NCI-H748 (cell line): ENCODE results near the gene ANAPC5.
"Not testable (repeated sequence)": the region's sequence is repeated elsewhere in the genome, so short reads cannot be mapped to it uniquely, and the experiment has no call there.

Experiments used
- DNase-seq: peaks from one replicate; lab custom pipeline; 2025; ENCODE audit not compliant: unreplicated experiment; lab: John Stamatoyannopoulos, UW

Gene ANAPC5

DNA sequence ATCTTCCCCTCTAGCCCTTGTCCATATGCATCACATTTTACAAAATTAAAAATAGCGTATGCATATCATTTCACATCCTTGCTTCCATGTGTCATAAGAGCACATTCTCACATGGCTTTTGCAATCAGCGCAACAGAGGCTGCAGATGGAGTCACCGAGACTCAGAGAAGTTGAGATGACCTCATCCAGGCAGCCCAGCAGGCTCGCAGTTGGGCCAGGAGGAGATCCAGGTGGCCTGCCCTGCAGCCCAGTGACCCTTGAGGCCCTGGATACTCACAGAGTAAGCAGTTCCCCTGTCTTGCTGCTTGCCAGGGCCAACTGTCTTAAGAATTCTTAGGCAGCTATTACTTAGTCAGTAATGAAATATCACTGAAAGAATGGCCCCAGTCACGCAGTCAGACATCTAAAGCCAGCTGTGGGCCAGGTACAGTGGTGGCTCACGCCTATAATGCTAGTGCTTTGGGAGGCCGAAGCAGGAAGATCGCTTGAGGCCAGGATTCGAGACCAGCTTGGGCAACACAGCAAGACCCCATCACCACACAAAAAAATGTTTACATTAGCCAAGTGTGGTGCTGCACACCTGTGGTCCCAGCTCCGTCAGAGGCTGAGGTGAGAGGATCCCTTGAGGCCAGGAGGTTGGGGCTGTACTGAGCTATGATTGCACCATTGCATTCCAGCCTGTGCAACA is 64.8 kb downstream of the ANAPC5 start:
- no peak for DNase-seq

DNA sequence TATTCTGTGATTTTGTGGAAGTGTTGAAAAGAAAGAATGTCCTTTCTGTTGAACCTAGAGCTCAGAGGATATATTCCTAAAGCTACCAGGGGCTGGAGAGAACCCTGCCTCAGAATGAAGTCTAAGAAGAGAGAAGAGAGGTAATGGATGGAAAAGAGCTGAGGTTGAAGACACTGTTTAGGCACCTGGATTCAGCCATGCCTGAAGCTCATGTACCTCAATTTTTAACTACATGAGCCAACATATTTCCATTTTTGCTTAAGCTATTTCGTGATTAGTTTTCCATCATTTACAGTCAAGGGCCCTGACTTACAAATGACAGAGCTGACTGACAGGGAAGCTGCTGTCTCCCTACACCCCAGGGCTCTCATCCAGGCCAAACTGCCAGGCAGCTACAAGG is 66.4 kb downstream of the ANAPC5 start:
- no peak for DNase-seq

DNA sequence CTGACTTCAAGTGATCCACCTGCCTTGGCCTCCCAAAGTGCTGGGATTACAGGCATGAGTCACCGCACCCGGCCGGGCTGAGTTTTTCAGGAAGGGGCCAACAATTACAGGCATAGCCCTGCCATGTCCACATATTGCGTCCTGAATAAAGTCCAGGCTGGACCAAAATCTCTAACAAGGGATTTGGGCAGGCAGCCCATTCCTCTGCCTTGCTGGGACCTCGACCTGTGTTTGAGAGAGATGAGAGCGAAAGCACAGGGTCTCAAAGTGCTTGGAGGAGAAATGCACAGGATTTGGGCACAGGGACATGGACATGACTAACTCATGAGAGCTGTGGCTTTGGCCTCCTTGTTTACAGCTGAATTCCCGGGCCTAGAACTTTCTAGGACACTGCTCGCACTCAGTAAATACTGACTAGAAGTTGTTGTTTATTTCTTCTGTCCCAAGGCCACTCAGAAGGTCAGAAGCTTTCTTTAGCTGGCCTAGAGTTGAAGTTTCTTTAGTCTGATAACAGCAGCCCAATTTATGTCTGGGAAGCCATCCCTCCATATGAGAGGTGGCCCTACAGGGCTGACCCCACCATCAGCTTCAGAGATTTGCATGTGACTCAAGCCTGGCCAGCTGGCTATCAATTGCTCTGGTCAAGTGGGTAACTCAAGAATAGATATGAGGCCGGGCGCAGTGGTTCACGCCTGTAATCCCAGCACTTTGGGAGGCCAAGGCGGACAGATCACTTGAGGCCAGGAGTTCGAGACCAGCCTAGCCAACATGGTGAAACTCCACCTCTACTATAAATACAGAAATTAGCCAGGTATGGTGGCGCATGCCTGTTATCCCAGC is 67.4 kb downstream of the ANAPC5 start:
- no peak for DNase-seq

DNA sequence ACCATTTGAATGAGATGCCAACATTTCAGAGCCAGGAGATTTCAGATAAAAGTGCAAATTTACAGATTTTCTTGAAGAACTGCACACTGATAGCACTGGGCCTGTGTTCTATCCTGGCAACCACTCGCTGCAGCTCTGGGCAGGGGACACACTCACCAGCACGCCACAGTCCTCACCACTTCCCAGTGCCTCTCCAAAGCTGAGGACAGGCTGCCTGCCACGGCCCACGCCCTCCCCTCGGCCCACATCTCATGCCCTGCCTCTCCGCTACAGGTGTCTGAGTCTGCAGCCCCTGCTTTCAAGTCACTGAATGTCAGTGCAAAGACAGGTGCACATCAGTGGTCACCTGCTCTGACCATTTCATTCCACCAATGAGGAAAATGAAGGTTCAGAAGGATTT is 68.4 kb downstream of the ANAPC5 start:
- no peak for DNase-seq

DNA sequence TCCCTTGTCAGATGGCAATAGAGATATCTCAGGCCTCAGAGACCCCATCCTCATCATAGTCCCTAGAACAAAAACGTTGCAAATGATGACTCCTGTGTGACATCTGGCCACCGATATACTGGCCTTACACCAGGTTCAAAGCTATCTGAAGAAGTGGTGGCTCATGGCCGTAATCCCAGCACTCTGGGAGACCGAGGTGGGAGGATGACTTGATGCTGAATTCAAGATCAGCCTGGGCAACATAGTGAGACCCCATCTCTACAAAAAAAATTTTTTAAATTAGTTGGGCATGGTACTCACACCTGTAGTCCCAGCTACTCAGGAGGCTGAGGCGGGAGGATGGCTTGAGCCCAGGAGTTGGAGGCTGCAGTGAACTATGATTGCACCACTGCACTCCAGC is 68.8 kb downstream of the ANAPC5 start:
- no peak for DNase-seq

GRCh38 chr12:121282910-121283309 is 69.3 kb downstream of the ANAPC5 start:
- DNase-seq, result not testable (repeated sequence)

GRCh38 chr12:121282072-121282742 is 70.0 kb downstream of the ANAPC5 start:
- DNase-seq, result no peak

DNA sequence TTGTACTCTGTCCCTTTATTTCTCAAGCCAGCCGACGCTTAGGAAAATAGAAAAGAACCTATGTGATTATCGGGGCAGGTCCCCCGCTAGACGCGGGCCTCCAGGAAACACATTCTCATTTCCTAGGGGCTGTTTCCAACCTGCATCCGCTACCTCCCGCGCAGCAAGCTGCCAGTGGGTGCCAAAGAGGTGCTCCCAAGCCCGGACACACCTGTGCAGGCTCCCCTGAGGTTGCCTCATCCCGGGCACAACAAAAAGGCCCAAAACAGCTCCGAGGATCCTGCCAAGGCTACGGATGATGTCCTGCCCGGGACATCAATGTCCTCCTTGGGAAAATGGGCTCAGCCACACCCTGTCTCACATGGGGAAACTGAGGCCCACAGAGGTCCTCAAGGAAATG is 71.1 kb downstream of the ANAPC5 start:
- DNase-seq, result not testable (repeated sequence)

DNA sequence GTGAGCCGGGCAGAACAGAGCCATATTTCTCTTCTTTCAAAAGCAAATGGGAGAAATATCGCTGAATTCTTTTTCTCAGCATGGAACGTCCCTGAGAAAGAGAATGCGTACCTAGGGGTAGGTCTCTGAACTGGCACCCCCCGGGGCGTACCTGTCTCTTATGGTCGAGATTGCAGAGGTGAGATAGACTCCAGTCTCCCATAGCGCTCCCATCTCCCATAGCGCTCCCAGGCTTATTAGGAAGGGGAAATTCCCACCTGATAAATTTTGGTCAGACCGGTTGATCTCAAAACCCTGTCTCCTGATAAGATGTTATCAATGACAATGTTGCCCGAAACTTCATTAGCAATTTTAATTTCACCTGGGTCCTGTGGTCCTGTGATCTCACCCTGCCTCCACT is 71.7 kb downstream of the ANAPC5 start:
- DNase-seq, result not testable (repeated sequence)

- no peak for DNase-seq
These were observed 72.7 kb downstream of the ANAPC5 start for GRCh38 chr12:121279507-121279915.

DNA sequence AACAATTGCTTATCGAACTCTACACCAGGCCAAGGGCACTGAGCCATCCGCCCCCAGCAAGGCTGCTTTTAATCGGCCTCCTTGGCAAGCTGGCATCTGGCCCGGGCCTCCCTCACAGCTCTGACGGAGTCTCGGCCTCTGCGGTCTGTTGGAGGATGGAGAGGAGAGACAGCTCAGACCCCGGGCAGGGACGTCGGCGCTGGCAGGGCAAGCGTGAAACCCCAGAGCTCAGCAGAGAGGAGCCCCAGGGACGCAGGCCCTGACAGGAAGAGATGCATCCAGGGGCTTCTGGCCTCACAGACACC is 73.2 kb downstream of the ANAPC5 start:
- DNase-seq, result no peak

GRCh38 chr12:121278169-121279070 is 73.8 kb downstream of the ANAPC5 start:
- DNase-seq, result no peak

DNA sequence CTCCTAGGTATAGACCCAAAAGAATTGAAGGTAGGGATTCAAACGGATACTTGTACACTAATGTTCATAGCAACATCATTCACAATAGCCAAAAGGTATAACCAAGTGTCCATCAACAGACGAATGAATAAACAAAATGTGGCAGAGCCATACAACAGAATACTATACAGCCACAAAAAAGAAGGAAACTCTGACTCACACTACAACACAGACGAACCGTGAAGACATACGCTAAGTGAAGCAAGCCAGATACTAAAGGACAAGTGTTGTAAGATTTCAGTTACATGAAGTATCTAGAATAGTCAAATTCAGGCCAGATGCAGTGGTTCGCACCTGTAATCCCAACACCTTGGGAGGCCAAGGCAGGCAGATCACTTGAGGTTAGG is 74.8 kb downstream of the ANAPC5 start:
- DNase-seq, result no peak

DNA sequence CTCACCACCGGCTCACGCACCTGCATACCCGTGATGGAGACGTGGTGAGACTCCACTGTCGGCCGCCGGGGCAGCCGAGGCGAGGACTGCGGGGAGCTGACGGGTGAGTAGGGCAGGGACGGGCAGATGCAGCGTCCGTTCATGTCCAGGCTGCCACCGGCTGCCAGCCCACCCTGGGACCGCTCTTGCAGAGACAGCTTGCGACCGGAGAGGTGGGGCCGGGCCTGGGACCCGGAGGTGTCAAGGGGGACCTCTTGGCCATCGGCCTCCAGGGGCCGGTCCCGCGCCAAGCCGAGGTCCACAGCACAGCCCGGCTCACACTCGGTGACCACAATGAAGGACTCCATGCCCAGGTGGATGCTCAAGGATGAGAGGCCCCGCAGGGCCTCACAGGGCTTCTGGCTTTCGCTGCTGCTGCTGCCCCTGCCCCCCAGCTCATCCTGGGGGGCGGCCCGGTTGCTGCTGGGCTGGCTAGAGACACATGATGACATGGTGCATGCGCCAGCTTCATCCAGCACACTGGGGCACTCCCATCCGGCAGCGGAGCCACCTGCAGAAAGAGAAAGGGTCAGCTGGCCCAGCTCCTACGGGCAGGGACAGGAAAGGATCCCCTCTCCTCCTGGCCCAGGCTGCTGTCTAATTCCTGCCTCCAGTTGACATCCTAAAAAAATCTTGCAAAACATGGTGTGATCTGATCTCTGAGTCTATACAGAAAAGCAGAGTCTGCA is 78.0 kb downstream of the ANAPC5 start:
- DNase-seq, result no peak

DNA sequence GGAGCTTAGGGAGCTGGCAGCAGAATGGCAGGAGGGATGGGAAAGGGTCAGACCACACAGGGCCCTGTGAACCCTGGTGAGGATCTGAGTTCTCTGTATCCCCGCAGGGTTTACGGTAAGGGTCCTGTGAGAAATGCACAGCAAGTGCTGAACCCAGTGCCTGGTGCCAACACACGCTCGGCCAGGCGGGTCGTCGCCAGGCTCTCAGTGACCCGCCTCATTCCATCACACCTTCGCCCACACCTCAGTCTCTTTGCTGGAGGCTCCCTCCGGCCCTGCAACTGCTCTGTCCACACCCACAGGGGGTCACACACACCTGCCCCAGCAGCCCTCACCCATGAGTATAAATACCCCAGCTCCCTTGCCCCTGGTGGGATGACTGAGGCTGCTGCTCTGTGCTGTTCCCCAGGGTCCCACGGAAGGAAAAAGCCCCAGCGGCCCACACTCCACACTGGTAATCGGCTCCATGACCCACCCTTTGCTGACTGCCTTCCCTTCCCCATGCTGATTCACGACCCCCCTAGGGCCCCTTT is 78.8 kb downstream of the ANAPC5 start:
- no peak for DNase-seq

- DNase-seq, result no peak
These were observed 84.4 kb downstream of the ANAPC5 start for GRCh38 chr12:121267822-121268221.

DNA sequence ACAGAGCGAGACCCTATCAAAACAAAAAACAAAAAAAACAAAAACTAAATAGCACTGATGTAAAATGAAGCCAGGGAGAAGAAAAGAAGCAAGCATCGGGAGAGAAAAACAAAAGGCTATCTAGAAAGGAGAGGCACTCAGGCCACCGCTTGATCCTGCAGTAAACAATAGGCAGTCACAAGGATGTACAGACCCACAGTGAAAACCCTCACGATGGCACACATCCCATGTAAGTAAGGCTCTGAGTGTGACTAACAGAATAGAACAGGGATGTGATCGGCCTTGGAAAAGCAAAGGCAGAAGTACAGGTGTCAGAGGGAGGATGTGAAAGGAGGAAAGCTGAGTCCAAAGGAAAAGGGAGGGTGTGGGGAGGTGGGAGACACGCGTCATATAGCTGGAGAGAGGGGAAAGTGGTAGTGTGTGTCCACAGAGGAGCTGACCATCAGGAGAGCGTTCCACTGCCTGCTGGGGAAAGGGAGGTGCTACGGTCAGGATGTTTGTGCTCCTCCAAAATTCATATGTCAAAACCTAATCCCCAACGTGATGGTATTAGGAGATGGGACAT is 87.2 kb downstream of the ANAPC5 start:
- DNase-seq, result no peak

DNA sequence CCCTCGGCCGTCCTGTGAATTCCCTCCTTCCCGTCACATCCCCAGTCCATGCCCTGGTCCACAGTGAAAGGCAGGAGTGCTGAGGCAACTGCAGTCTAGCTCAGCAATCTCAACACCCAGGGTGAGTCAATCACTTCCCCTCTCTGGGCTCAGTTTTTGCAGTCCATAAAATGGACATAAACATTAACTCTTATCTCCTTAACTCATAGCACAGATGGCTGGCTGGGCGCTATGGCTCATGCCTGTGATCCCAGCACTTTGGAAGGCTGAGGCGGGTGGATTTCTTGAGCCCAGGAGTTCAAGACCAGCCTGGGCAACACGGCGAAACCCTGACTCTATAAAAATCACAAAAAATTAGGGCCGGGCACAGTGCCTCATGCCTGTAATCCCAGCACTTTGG is 88.1 kb downstream of the ANAPC5 start:
- no peak for DNase-seq

- no peak for DNase-seq
These were observed 88.8 kb downstream of the ANAPC5 start for GRCh38 chr12:121263206-121263935.
